Measurements from ENCODE around the gene AOPEP. TPM values are rescaled to one million over a fixed set of nuclear protein-coding genes. Genes with fewer than 3 reads are reported as not detected.
"Not testable (repeated sequence)": the region's sequence is repeated elsewhere in the genome, so short reads cannot be mapped to it uniquely, and the experiment has no call there.

AOPEP gene
- total RNA-seq, 1 donor from 2014 or later: 75.3 TPM

DNA sequence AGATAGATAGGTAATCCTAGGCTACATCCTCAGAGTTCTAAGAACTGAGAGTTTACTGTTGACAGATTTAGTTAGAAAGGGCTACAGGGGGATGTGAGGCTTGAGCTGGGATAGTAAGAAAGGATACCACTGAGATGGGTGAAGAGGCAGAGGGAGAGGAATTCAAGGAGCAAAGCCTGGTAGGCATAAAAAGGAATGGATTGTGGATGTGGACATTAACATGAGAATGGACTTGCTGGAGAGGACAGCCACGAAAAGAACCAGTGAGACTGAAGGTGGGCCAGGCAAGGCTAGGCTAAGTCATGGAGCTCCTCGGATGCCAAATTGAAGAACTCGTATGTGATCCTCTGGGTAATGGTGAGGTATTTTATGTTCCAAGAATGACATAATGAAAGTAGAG, 211.9 kb downstream of the AOPEP start:
- H3K4me1 Mint-ChIP-seq (ENCODE audit: low read depth, unreplicated experiment): peaks cover 43% of the 10 kb centered on the region
- no peak overlapping the region for H3K4me2 ChIP-seq (ENCODE audit: low read length)

DNA sequence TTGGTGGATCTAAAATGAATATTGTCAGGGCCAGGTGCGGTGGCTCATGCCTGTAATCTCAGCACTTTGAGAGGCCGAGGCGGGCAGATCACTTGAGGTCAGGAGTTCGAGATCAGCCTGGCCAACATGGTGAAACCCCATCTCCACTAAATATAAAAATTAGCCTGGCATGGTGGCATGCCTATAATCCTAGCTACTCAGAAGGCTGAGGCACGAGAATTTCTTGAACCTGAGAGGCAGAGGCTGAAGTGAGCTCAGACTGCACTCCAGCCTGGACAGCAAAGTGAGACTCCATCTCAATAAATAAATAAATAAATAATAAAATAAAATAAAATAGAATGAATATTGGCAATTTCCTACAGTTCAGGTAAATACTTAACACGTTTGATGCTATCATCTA, 213.8 kb downstream of the AOPEP start:
- H3K4me1 ChIP-seq (ENCODE audit: insufficient read depth, low read length): peaks cover 31% of the 10 kb centered on the region
- H3K9me3 Mint-ChIP-seq (ENCODE audit: unreplicated experiment): not testable (repeated sequence)

More for the DNA sequence above, 211.9 kb downstream of the AOPEP start:
- Histone ChIP-seq H3K36me3 (ENCODE audit: insufficient read depth, low read length) (no peaks in the 10 kb centered on the region), H3K9ac (ENCODE audit: low read length) (no peak overlapping the region), H4K20me1 (ENCODE audit: insufficient read depth, low read length) (no peaks in the 10 kb centered on the region), H3K4me1 (ENCODE audit: insufficient read depth, low read length) (peaks cover 27% of the 10 kb centered on the region), H3K9me3 (ENCODE audit: insufficient read depth, low read depth, low read length) (no peaks in the 10 kb centered on the region), H3K79me2 (ENCODE audit: insufficient read depth, low read length) (peaks cover 6% of the 10 kb centered on the region), H3K4me3 (ENCODE audit: insufficient read depth, low read depth, low read length) (no peak overlapping the region), H2AFZ (ENCODE audit: low read depth, low read length) (no peak overlapping the region), H3K27me3 (ENCODE audit: insufficient read depth, low read length) (no peaks in the 10 kb centered on the region), H3K27ac (ENCODE audit: low read depth, low read length) (peak overlapping the region; percentile 72)
- H3K27me3 Mint-ChIP-seq (ENCODE audit: low read depth, unreplicated experiment): no peaks in the 10 kb centered on the region
- no peak overlapping the region for H3K4me3 Mint-ChIP-seq (ENCODE audit: unreplicated experiment)
- FAIRE-seq (no peak), DNase-seq (ENCODE audit: low read depth) (no peak)
- TF ChIP-seq, protein P1, sequence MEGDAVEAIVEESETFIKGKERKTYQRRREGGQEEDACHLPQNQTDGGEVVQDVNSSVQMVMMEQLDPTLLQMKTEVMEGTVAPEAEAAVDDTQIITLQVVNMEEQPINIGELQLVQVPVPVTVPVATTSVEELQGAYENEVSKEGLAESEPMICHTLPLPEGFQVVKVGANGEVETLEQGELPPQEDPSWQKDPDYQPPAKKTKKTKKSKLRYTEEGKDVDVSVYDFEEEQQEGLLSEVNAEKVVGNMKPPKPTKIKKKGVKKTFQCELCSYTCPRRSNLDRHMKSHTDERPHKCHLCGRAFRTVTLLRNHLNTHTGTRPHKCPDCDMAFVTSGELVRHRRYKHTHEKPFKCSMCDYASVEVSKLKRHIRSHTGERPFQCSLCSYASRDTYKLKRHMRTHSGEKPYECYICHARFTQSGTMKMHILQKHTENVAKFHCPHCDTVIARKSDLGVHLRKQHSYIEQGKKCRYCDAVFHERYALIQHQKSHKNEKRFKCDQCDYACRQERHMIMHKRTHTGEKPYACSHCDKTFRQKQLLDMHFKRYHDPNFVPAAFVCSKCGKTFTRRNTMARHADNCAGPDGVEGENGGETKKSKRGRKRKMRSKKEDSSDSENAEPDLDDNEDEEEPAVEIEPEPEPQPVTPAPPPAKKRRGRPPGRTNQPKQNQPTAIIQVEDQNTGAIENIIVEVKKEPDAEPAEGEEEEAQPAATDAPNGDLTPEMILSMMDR (IDR thresholded peaks at IDR 0.05; ENCODE audit: insufficient read depth, low read depth, low read length): no peak
- no peak for TF ChIP-seq EZH2 (IDR thresholded peaks at IDR 0.05; ENCODE audit: insufficient read depth, low read length)
- peak overlapping the region; percentile 88 for H3K27ac Mint-ChIP-seq (ENCODE audit: unreplicated experiment)
- H3K36me3 Mint-ChIP-seq (ENCODE audit: low read depth, unreplicated experiment): peaks cover 26% of the 10 kb centered on the region
- peaks cover 5% of the 10 kb centered on the region for H3K9me3 Mint-ChIP-seq (ENCODE audit: unreplicated experiment)

DNA sequence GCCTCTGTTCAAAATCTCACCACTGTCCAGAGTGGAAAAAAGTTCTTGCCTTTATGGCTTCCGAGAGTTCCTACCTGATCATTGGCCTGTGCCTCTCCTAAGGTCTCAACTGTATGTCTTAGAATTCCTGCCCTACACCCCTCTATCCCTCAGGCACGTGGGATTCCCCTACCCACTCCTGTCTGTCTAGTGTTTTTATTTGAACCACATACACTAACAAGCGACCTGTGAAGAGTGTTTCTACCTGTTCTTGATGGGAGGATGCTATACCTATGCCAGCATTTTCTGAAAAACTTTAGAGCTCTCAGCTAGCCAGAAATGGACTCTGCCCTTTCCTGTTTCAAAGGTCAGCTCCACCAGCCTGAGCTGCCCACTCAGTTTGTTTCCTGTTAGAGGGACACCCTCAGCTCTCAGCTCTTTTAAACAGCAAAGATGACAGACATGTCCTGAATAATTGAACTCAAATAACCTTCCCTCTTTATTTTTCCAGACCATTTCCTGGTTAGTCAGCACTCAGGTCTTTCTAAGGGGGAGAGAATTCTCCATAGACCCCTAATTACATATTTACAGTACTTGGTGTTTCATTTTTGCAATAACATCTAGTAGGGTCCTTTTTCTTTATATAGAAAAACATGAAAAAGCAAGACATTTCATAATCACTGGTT, 214.8 kb downstream of the AOPEP start:
- H3K27me3 Mint-ChIP-seq (ENCODE audit: low read depth, unreplicated experiment): no peaks in the 10 kb centered on the region
- H3K4me3 Mint-ChIP-seq (ENCODE audit: unreplicated experiment): peak overlapping the region; percentile 66
- peaks cover 3% of the 10 kb centered on the region for H3K79me2 ChIP-seq (ENCODE audit: insufficient read depth, low read length)
- H3K27ac Mint-ChIP-seq (ENCODE audit: unreplicated experiment): peak overlapping the region; percentile 67
- DNase-seq (ENCODE audit: low read depth) (no peak), FAIRE-seq (no peak)
- peak overlapping the region; percentile 52 for H3K4me2 ChIP-seq (ENCODE audit: low read length)
- peaks cover 42% of the 10 kb centered on the region for H3K4me1 ChIP-seq (ENCODE audit: insufficient read depth, low read length)
- TF ChIP-seq, protein P1 (IDR thresholded peaks at IDR 0.05; ENCODE audit: insufficient read depth, low read depth, low read length): no peak
- TF ChIP-seq EZH2 (IDR thresholded peaks at IDR 0.05; ENCODE audit: insufficient read depth, low read length): no peak
- peaks cover 10% of the 10 kb centered on the region for H3K36me3 Mint-ChIP-seq (ENCODE audit: low read depth, unreplicated experiment)
- H3K9ac ChIP-seq (ENCODE audit: low read length): peak overlapping the region; percentile 30
- H3K36me3 ChIP-seq (ENCODE audit: insufficient read depth, low read length): no peaks in the 10 kb centered on the region
- H3K27me3 ChIP-seq (ENCODE audit: insufficient read depth, low read length): no peaks in the 10 kb centered on the region
- peaks cover under 1% of the 10 kb centered on the region for H3K9me3 Mint-ChIP-seq (ENCODE audit: unreplicated experiment)
- H3K27ac ChIP-seq (ENCODE audit: low read depth, low read length): peak overlapping the region; percentile 23
- peaks cover 49% of the 10 kb centered on the region for H3K4me1 Mint-ChIP-seq (ENCODE audit: low read depth, unreplicated experiment)
- no peaks in the 10 kb centered on the region for H4K20me1 ChIP-seq (ENCODE audit: insufficient read depth, low read length)
- H2AFZ ChIP-seq (ENCODE audit: low read depth, low read length): no peak overlapping the region
- H3K9me3 ChIP-seq (ENCODE audit: insufficient read depth, low read depth, low read length): no peaks in the 10 kb centered on the region
- H3K4me3 ChIP-seq (ENCODE audit: insufficient read depth, low read depth, low read length): no peak overlapping the region

More for the DNA sequence above, 213.8 kb downstream of the AOPEP start:
- Mint-ChIP-seq H3K4me1 (ENCODE audit: low read depth, unreplicated experiment) (peaks cover 43% of the 10 kb centered on the region), H3K36me3 (ENCODE audit: low read depth, unreplicated experiment) (peaks cover 16% of the 10 kb centered on the region)
- H4K20me1 ChIP-seq (ENCODE audit: insufficient read depth, low read length); DNase-seq (ENCODE audit: low read depth); H3K27ac Mint-ChIP-seq (ENCODE audit: unreplicated experiment); H3K79me2 ChIP-seq (ENCODE audit: insufficient read depth, low read length); H3K36me3 ChIP-seq (ENCODE audit: insufficient read depth, low read length); H3K9ac ChIP-seq (ENCODE audit: low read length); H3K27ac ChIP-seq (ENCODE audit: low read depth, low read length); H3K4me2 ChIP-seq (ENCODE audit: low read length); FAIRE-seq; H3K4me3 Mint-ChIP-seq (ENCODE audit: unreplicated experiment); H3K27me3 ChIP-seq (ENCODE audit: insufficient read depth, low read length); H3K4me3 ChIP-seq (ENCODE audit: insufficient read depth, low read depth, low read length); H2AFZ ChIP-seq (ENCODE audit: low read depth, low read length); H3K27me3 Mint-ChIP-seq (ENCODE audit: low read depth, unreplicated experiment); H3K9me3 ChIP-seq (ENCODE audit: insufficient read depth, low read depth, low read length): not testable (repeated sequence)

Data from astrocyte (in vitro differentiated cells and primary cell).